GM18502 (cell line): ENCODE results near the gene TAL1.
A peak's percentile ranks its signal among the peaks of the same experiment; 100 is the strongest.

ENCODE experiments used
- ATAC-seq: cut with Tn5 transposase; IDR thresholded peaks from one replicate; pipeline ENCODE4 v1.9.1; 2021; ENCODE audit warnings: mild to moderate bottlenecking; ENCODE audit not compliant: unreplicated experiment, poor library complexity

Gene TAL1

DNA sequence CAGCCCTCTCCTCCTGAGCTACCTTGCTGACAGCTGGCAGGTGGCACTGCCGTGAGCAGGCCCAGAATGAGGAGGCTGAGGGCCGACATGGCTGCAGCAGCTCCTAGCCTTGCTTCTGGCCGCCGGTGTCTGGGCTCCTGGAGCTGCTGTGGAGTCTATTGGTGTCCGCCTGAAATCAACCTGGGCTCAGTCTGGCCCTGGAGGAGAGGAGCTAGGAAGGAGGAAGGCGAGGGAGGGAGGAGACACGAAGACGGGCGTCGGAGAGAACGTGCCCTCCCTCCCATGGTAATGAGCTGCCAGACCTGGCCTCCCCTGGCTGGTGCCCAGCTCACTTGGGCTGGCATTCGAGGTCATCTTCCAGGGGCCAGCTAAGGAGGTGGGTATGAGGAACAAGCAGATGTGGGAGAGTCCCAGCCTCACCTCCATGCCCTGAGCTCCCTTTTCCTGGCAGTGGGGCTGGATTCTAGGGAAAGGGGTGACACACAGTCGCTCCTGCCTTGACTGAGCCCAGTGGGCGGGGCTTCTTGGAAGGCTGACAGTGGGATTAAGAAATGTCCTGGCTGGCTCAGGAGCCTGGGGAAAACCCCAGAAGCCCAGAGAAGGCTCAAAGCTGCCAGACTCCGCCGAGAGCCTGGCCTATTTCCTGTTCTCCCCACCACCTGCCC, 42.0 kb downstream of the TAL1 start, which contains the start of gene PDZK1IP1:
Gene PDZK1IP1, minus strand, starts transcription at position 193 of the 665 bp plus-strand sequence. Its CDS starts 104 bp downstream, at position 89.
- no peak for ATAC-seq

DNA sequence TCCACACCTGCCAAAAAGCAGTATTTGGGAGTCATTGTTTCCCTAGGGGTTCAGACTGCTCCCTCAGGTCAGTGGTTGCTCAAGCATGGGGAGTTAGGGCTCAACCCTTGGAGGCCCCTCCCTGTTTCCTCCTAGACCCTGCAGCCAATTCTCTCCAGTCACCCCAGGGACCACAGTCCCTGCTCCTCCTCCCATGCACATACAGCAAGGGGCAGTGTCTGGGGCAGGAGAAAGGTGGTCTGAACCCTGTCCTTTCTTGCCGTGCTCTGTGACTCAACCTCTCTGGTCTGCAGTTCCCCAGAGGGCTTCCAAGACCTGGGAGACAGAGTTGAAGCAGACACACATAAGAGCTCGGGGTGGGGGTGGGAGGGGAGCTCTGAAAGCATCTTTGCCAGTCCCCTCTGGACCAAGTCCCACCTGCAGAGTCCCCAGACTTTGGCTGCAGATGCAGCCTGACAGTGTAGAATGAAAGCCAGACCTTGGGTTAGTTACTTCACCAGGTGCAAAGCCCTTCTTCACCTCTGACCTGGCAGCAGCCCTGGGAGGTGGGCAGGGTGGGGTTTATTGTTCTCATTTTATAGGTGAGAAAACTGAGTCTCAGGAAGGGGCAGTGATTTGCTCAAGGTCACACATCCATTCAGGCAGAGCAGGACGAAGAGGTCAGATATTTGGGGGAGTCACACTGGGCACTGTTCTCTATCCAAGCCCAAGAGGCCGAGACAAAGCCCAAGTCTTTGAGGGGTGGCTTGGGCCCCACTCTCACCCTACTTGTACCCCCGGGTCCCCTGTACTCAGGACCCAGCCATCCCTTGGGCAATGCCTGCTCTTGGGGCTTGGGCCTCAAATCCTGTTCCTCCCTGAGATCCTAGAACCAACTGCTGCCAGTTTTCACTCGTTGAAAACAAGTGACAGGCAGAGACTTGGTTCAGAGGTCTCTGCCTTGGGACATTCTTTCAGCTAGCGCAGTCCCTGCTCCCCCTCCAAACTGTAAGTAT, 42.9 kb downstream of the TAL1 start:
- ATAC-seq, result no peak

DNA sequence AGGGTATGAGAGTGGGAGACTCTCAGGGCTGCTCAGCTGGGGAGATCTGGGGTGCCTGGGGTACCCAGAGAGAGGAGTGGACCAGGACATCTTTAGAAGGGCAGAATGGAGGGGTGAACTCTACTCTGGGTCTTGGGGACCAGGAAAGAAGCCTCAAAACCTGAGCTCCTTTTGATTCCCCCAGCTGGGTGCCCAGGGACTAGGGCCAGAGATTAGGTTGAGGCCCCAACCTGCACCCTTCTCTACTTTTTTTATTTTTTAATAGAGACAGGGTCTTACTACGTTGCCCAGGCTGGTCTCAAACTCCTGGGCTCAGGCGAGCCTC, 44.1 kb downstream of the TAL1 start:
- ATAC-seq, result no peak

DNA sequence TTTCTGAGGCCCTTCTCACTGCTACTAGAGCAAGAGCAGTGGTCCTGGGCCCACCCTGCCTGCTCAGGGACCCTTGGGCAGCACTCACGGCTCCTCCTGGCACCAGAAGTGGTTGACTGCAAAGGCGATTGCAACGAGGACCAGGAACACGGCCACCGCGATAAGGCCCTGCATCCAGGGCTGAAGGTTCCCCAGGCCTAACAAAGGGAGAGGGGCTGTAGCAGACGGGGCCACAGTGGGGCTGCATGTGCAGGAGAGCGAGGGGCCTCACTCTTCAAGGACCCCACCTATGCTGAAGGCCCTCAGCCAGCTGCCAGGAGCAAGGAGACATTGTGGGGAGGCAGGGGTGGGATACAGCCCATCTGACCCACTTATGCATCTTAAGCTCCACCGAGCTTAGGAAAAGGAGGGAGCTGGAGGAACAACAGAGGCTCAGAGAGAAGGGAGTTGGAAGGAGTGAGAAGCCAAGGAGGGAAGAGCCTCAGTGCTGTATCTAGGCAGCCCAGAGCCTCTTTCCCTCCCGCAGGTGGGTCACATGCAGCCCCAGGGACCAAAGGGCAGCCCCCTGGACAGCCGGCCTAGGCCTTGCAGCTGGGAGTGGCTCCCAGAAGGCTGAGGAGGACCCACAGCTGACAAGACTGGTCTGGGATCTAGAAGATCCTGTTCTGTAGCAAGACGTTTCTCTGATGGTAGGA, 44.6 kb downstream of the TAL1 start:
- no peak for ATAC-seq

DNA sequence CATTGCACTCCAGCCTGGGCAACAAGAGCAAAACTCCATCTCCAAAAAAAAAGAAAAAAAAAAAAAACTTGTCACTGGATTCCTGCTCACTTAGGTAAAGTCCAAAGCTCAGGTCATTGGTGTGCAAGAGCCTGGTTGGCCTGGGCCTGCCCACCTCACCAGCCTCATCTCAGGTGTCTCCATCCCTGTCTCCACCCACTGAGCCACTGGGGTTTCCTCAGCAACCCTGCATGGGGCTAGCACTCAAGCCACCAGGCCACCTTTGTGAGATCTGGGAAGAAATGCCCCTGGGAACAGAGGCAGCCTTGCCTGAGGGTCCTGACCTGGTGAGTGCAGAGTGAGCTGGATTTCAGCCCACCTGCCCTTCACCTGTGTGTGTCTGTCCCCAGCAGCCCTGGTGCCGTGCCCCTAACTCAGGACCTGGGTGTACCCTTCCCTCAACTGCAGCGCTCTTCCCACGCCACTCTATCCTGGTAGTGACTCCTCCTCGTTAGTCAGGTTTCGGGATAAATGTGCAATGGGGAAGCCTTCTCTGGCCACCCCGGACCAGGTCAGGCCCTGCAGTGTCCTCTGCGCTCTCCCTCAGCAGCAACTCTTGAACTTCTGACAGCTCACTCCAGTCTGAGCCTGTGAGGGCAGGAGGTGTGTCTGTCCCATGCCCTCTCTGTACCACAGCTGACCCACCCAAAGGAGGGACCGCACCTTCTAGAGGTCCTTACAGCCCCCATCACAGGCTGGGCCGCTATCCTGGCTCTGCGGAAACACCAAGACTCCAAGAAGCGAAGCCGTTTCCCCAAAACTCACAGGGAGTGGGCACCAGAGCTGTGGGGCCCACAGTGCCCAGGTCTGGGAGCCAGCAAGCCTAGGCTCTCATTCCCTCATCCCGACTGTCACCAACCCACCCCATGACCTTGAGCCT, 45.5 kb downstream of the TAL1 start:
- ATAC-seq, result no peak

DNA sequence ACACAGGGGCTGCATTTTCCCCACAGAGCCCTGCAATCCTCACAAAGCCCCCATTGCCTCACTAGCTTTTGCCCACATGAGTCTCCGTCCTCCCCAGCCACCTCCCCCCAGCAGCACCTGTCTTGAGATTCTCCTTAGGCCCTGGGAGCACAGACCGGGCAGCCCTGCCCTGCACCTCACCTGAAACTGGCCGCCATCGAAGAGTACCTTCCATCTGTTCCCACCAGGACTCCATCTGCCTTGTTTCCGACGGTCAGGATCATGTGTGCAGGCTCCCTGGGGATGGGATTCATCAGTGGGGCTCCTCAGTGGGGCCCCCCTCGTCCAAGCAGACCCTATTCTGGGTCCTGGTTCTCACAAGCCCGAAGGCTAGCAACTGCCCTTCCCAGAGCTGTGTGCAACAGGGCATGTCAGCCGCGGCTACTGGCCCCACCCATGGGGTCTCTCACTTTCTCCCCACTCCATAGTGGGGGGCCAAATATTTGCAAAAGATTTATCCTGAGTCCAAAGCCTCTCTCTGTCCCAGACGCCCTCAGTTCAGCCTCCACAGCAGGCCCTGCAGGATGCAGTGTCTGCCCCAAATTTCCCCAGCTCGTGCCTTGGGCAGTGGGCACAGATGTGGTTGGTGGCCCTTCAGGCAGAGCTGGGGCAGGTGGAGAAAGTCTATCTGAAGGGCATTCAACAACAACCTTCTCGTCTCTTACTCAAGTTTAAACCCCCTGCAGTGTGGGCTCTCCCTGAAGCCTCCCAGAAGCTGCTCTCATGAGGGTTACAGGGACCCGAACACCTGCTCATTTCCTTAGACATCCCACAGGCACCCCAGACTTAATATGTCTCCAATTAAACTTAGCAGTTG, 47.0 kb downstream of the TAL1 start:
- no peak for ATAC-seq

DNA sequence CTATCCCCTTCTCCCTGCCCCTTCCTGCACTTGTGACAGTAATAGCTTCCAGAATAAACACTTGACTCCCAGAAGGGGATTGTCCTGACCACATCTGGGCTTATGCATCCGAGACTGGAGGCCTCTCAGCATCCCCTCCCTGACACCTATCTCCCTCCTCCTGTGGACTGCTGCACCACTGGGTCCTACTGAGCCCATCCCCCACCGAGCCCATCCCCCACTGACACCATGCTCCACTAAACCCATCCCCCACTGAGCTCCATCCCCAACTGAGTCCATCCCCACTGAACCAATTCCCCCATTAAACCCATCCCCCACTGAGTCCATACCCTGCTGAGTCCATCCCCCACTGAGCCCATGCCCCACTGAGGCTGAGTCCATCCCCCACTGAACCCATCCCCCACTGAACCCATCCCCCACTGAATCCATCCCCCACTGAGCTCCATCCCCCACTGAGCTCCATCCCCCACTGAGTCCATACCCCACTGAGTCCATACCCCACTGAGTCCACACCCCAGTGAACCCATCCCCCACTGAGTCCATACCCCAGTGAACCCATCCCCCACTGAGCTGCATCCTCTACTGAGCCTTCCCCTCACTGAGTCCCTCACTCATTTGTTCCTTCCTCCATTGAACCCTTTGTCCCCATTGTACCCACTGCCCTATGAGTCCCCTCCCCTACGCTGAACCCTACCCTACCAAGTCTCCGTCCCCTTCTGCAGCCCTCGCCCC, 47.8 kb downstream of the TAL1 start:
- ATAC-seq, result no peak

DNA sequence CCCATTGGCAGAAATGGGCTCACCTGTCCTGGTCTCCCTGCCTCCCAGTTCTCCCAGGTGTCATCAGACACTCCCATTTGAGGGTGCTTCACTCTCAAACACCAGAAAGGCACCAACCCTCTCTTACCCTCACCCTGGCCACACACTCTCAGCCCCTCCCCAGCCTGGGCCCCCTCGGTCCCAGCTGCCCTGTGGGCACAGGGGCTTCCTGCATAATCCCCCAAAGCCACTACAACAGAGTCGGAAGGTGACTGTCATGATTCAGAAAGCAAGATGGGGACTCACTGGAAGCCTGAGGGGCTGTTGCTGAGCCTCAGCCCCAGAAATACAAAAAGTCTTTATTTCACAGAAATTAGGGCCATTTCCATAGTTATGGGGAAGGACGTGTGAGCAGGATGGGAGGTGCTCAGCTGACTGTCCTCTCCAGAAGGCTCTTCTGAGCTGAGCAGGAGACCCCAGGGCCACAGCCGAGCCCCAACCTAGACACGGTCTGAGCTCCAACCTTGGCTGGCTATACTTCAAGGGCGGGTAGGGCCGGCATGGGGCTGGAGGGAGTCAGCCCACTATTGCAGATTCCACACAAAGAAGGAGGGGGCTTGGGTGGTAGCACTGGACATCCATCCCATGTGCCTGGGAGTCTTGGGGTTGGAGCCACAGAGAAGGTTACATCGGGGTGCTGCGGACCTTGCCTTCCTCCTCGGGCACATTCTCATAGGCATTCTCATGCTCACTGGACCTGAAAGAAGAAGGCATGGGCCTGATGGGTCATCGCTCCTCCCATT, 48.5 kb downstream of the TAL1 start:
- no peak for ATAC-seq

DNA sequence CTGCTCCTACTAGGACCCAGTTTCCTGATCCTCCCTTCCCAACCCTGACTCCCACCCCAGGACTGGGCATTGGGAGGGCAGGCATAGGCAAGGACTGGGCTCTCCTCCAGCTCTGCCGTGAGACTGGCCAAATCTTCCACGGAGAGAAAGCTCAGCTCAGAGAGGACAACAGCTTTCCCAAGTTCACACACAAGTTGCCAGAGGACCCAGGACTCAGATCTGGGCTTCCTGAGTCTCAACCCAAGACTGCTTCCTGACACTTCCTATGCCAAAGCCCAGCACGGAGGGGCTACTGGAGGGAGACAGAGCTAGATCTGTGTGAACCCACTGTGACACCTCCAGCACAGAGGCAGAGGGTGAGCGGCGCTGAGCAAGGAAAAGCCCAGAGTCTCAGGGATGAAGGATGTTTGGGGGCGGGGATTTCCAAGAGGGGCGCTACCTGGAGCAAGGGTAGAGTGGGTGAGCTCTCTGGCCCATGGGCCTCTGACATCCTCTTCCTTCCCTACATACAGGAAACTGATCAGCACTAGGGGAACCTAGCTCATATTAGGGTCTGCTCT, 49.3 kb downstream of the TAL1 start:
- no peak for ATAC-seq

DNA sequence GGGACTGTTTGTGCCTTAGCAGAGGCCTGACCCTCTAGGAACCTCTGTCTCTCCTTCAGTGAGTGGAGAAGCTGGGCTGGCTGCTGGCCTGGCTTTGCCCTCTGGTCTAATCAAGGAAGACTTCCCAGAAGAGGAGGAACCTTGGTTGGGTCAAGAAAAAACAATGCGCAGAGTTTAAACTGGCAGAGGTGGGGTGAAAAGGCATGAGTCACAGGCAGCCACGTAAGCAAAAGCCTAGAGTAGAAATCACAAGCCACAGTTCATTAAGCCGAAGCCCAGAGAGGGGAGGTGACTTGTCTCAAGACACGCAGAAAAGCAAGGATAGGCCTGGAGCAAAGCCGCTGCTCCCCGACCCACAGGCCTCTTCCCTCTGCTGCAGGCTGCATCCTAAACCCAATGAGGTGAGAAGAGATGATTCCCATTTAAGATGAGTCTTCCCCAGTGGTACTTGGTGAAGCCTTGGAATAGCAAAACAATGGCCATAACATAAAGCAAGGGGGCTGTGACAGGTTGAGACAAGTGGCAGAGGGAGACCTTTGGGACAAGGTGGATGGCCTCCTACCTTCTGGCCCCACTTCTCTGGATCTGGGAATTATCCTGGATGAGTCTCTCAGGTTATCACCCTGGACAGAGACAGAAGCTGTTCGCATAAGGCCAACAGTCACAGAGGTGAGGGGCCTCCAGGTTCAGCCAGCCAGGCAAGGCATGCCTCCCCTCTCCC, 49.9 kb downstream of the TAL1 start:
- ATAC-seq, result no peak

DNA sequence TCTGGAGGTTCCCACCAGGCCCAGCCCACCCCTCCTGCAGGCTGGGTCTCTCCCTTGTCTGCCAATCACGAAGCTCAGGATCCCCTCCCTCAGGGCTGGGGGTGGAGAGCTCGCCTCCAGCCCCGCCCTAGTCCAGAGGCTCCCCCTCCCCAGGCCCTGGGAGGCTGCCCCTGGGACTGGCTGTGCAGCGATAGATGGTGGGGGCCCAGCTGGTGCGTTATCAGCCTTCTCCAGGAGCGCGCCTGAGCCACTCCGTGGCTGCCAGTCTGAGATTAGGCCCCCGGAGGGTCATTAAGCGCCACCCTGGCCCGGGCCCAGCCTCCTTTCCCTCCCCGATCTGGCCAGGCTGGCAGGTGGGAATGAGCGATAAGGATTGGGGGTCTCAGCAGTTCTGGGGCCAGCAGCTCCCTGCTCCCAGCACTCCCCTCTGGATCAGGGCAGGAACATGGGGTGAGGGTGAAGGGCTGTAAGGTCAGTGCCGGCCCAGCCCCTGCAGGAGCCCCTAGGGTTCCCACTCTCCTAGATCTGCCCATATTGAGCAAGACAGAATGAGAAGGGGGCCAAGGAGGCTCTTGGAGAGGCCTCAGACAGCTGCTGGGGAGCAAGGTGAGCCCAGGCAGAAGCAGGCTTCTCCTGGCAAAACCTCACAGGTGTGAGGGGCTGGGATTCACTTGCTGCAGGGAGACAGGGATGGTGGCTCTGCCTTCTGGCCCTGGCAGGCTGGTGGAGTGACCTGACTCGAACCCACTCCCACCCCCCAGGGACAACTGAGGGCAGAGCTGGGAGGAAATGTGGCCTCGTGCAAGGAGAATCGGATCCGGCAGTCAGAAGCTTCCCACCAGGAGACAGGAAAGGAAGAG, 50.7 kb downstream of the TAL1 start:
- ATAC-seq, result no peak

DNA sequence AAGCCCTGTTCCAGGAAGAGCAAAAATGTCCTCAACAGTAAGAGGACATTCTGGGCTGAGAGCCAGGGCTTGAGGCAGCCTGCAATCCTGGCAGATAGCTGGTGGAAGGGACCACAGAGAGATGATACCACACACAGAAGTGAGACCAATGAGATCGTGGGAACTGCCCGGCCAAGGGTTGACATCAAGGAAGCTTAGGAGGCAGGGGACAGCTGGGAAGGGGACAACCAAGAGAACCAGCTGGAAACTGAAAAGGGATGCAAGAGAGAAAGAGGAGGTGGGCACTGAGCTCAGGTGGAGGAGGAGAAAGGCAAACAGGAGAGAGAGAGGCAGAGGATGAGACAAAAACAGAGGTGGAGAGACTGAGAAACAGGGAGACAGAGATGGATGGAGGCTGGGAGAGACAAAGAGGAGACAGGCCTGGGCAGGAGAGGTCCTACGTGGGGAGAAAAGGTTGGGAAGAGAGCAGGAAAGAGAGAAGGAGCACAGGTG, 51.4 kb downstream of the TAL1 start:
- ATAC-seq, result no peak

DNA sequence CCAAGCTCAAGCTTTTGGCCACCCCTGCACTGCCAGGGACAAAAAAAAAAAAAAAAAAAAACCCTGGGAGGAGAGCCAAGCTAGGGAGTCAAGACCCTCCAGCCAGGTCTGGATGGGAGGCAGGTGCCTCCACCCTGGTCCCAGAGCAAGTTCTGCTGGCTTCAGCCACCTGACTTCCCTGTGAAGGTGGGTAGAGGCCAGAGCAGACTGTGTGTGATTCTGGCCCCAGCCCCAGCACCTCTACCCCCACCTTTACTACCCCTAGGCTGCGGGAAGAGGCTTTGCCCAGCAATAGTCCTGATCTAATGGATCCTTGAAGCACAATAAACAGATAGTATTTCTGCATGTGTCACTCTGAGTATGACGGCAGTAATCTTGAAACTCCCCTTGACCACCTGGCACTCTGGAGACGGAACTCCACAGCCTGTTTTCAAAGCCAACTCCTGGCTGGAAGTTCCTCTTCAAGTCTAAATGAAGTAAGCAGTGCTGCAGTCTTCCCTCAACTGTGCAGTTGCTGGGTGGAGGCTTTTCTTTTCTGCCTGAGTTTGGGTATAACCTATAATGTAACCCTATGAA, 51.9 kb downstream of the TAL1 start:
- ATAC-seq, result no peak

DNA sequence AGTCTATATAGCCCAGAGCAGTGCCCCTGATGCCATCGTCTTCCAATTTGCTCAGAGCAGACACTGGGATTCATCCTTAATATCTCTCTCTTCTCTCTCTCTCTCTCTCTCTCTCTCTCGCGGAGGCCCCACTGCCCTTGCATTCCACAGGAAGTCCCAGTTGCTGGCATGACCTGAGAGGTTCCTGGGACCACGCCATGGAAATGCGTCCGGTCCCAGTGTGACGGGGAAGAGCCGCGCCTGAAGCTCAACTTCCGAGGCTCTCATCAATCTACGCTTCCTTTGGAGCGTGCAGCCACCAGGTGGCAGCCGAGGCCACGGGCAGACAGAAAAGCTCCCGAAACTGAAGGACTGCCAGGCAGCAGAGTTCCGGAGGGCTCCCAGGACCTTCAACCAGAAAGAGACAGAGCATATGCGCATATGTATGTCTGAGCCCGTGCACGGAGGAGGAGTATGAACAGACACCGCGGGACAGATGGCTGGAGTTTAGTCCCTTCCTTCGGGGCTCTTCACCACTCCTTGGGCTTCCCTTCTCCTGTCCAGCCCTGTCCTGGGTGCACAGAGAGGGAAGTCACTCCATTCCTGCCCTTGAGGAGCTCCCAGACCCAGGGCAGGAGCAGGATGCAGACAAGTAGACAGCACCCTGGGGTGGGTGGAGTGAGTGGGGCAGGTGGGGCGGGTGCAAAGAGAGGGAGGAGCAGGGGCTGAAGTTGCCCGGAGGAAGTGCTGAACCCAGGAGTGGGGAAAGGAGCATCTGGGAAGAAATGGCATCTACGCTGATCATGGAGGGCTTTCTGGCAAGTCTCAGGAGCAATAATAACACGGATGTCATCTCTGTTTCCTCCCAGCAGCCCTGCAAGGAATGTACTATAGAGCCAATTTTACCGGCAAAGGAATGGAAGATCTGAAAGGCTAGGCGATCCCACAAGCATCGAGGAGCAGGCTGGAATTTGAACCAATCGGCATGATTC, 52.7 kb downstream of the TAL1 start:
- peak; percentile 87 for ATAC-seq
